WTC11 (cell line): ENCODE measurements around the gene FASN. TPM values are rescaled to one million over a fixed set of nuclear protein-coding genes. Genes with fewer than 3 reads are reported as not detected.

Source experiments
- ATAC-seq: fragments of 200-7000 bp; cut with Tn5 transposase; 2 replicates; pipeline ENCODE4 v1.10.0; 2021; ENCODE audit warnings: mild to moderate bottlenecking, moderate library complexity
- CTCF ChIA-PET: fragments of 300-600 bp; sonication (Branson Sonifier 250); formaldehyde crosslinking; loops from one replicate; lab custom pipeline; 2021; ENCODE audit warnings: antibody characterized with exemption; lab: Charles Lee
- POLR2A ChIA-PET: fragments of 350-600 bp; sonication (Branson Sonifier 250); formaldehyde crosslinking; loops from one replicate; lab custom pipeline; 2021; ENCODE audit warnings: antibody characterized with exemption; lab: Charles Lee
- DNase-seq: peaks from one replicate; pipeline ENCODE4 v3.0.0; 2021; ENCODE audit warnings: low spot score
- H3K27ac Mint-ChIP-seq: 2 replicates; pipeline ENCODE4 v1.8.0; 2021; ENCODE audit warnings: mixed read lengths
- H3K27me3 Mint-ChIP-seq: 2 replicates; pipeline ENCODE4 v1.8.0; 2021; ENCODE audit warnings: low read depth, mild to moderate bottlenecking, moderate library complexity, mixed read lengths
- H3K36me3 Mint-ChIP-seq: 2 replicates; pipeline ENCODE4 v1.8.0; 2021; ENCODE audit warnings: mixed read lengths
- H3K4me1 Mint-ChIP-seq: 2 replicates; pipeline ENCODE4 v1.8.0; 2022; ENCODE audit warnings: mixed read lengths
- H3K4me3 Mint-ChIP-seq: 2 replicates; pipeline ENCODE4 v1.8.0; 2021; ENCODE audit warnings: mild to moderate bottlenecking, moderate library complexity, mixed read lengths
- H3K9me3 Mint-ChIP-seq: 2 replicates; pipeline ENCODE4 v1.8.0; 2021; ENCODE audit warnings: mixed read lengths
- ATF1 ChIP-seq: sonication (generic); formaldehyde crosslinking; IDR thresholded peaks from 2 replicates; pipeline ENCODE4 v1.8.1; 2023; ENCODE audit warnings: mild to moderate bottlenecking, moderate library complexity, missing genetic modification reagents
- ATF6 ChIP-seq: sonication (generic); formaldehyde crosslinking; IDR thresholded peaks from 2 replicates; pipeline ENCODE4 v1.8.1; 2023; ENCODE audit warnings: mild to moderate bottlenecking, missing genetic modification reagents
- CREB1 ChIP-seq: sonication (generic); formaldehyde crosslinking; IDR thresholded peaks from 2 replicates; pipeline ENCODE4 v1.8.0; 2023; ENCODE audit warnings: mild to moderate bottlenecking, missing genetic modification reagents
- ELF4 ChIP-seq: sonication (generic); formaldehyde crosslinking; IDR thresholded peaks from 2 replicates; pipeline ENCODE4 v1.8.1; 2022; ENCODE audit warnings: low read depth, mild to moderate bottlenecking, moderate library complexity, missing genetic modification reagents
- ERG ChIP-seq: fragments of 250-450 bp; sonication (Bioruptor Pico); IDR thresholded peaks from 2 replicates; pipeline ENCODE4 v1.8.0; 2021; ENCODE audit warnings: mild to moderate bottlenecking
- GTF2I ChIP-seq: fragments of 250-450 bp; sonication (Bioruptor Pico); conservative IDR thresholded peaks from 2 replicates; pipeline ENCODE4 v1.4.0; 2021; ENCODE audit warnings: mild to moderate bottlenecking
- HMGA2 ChIP-seq: fragments of 250-450 bp; sonication (Bioruptor Pico); IDR thresholded peaks from 2 replicates; pipeline ENCODE4 v1.4.0; 2021; ENCODE audit warnings: mild to moderate bottlenecking, moderate library complexity
- IRF2 ChIP-seq: sonication (generic); formaldehyde crosslinking; IDR thresholded peaks from 2 replicates; pipeline ENCODE4 v1.8.0; 2022; ENCODE audit warnings: low read depth, missing genetic modification reagents, borderline replicate concordance
- JUN ChIP-seq: sonication (generic); formaldehyde crosslinking; IDR thresholded peaks from 2 replicates; pipeline ENCODE4 v1.8.0; 2023; ENCODE audit warnings: mild to moderate bottlenecking, missing genetic modification reagents
- MXD4 ChIP-seq: fragments of 250-450 bp; sonication (Bioruptor Pico); IDR thresholded peaks from 2 replicates; pipeline ENCODE4 v1.8.0; 2021; ENCODE audit warnings: mild to moderate bottlenecking, moderate library complexity, borderline replicate concordance
- NFATC4 ChIP-seq: fragments of 250-450 bp; sonication (Bioruptor Pico); IDR thresholded peaks from 2 replicates; pipeline ENCODE4 v1.9.0; 2021; ENCODE audit warnings: mild to moderate bottlenecking
- RELA ChIP-seq: sonication (generic); formaldehyde crosslinking; IDR thresholded peaks from 2 replicates; pipeline ENCODE4 v1.8.1; 2022; ENCODE audit warnings: missing genetic modification reagents, mild to moderate bottlenecking, borderline replicate concordance
- RORB ChIP-seq: fragments of 250-450 bp; sonication (Bioruptor Pico); IDR thresholded peaks from 2 replicates; pipeline ENCODE4 v1.9.0; 2021; ENCODE audit warnings: mild to moderate bottlenecking
- SOX15 ChIP-seq: fragments of 250-450 bp; sonication (Bioruptor Pico); IDR thresholded peaks from 2 replicates; pipeline ENCODE4 v1.9.0; 2021; ENCODE audit warnings: mild to moderate bottlenecking
- SP1 ChIP-seq: sonication (generic); formaldehyde crosslinking; conservative IDR thresholded peaks from 2 replicates; pipeline ENCODE4 v1.8.1; 2022; ENCODE audit warnings: missing genetic modification reagents
- TCF7 ChIP-seq: sonication (generic); formaldehyde crosslinking; IDR thresholded peaks from 2 replicates; pipeline ENCODE4 v1.8.0; 2022; ENCODE audit warnings: mild to moderate bottlenecking, low read depth, missing genetic modification reagents, moderate library complexity
- TEAD4 ChIP-seq: sonication (generic); formaldehyde crosslinking; IDR thresholded peaks from 2 replicates; pipeline ENCODE4 v1.8.0; 2022; ENCODE audit warnings: mild to moderate bottlenecking, missing genetic modification reagents
- USF2 ChIP-seq: sonication (generic); formaldehyde crosslinking; IDR thresholded peaks from 2 replicates; pipeline ENCODE4 v1.8.1; 2023; ENCODE audit warnings: mild to moderate bottlenecking, missing genetic modification reagents, moderate library complexity
- ZNF138 ChIP-seq: sonication (generic); formaldehyde crosslinking; conservative IDR thresholded peaks from 2 replicates; pipeline ENCODE4 v1.8.1; 2022; ENCODE audit warnings: mild to moderate bottlenecking, moderate library complexity, missing genetic modification reagents
- ZNF219 ChIP-seq: sonication (generic); formaldehyde crosslinking; IDR thresholded peaks from 2 replicates; pipeline ENCODE4 v1.8.0; 2023; ENCODE audit warnings: missing genetic modification reagents, mild to moderate bottlenecking, borderline replicate concordance
- ZNF232 ChIP-seq: sonication (generic); formaldehyde crosslinking; IDR thresholded peaks from 2 replicates; pipeline ENCODE4 v1.8.0; 2022; ENCODE audit warnings: mild to moderate bottlenecking, missing genetic modification reagents
- ZNF263 ChIP-seq: sonication (generic); formaldehyde crosslinking; IDR thresholded peaks from 2 replicates; pipeline ENCODE4 v1.8.1; 2022; ENCODE audit warnings: low read depth, mild to moderate bottlenecking, moderate library complexity, missing genetic modification reagents
- ZSCAN18 ChIP-seq: fragments of 250-450 bp; sonication (Bioruptor Pico); IDR thresholded peaks from 2 replicates; pipeline ENCODE4 v2.1.2; 2022; ENCODE audit warnings: mild to moderate bottlenecking, moderate library complexity
- total RNA-seq: library from RNA; stranded (reverse); gene quantifications from 3 replicates; pipeline ENCODE4 v1.2.3, GENCODE V29; 2021
- TF ChIP-seq, protein P1 (sequence below): sonication (generic); formaldehyde crosslinking; IDR thresholded peaks from 2 replicates; pipeline ENCODE4 v1.8.1; 2023; ENCODE audit warnings: mild to moderate bottlenecking, missing genetic modification reagents
- TF ChIP-seq, protein P2 (sequence below): sonication (generic); formaldehyde crosslinking; IDR thresholded peaks from 2 replicates; pipeline ENCODE4 v1.8.0; 2023; ENCODE audit warnings: missing genetic modification reagents
- TF ChIP-seq, protein P3 (sequence below): sonication (generic); formaldehyde crosslinking; IDR thresholded peaks from 2 replicates; pipeline ENCODE4 v1.8.1; 2023; ENCODE audit warnings: mild to moderate bottlenecking, missing genetic modification reagents, moderate library complexity
- TF ChIP-seq, protein P4 (sequence below): fragments of 250-450 bp; sonication (Bioruptor Pico); IDR thresholded peaks from 2 replicates; pipeline ENCODE4 v1.9.0; 2021; ENCODE audit warnings: moderate library complexity, mild to moderate bottlenecking, inconsistent platforms, borderline replicate concordance

FASN gene
- total RNA-seq, 1 experiment from 2014 or later = 742 TPM

GRCh38 chr17:82108038-82108437, 10.0 kb upstream of the FASN start:
- Mint-ChIP-seq H3K4me1 (peaks cover 33% of the 10 kb centered on the region), H3K27me3 (peaks cover 52% of the 10 kb centered on the region), H3K36me3 (no peaks in the 10 kb centered on the region), H3K9me3 (no peaks in the 10 kb centered on the region), H3K4me3 (no peak overlapping the region), H3K27ac (no peak overlapping the region)
- ATAC-seq = no peak
- ChIA-PET CTCF (interaction anchor here (2.2 to 2.4 kb wide), 2 partner anchors 46 to 70 kb away, joined by 16 to 25 read pairs; partner anchors contain the start of gene DCXR), POLR2A (no interaction called here)
- DNase-seq = no peak
- TF ChIP-seq TEAD4 (no peak), USF2 (no peak), IRF2 (CRISPR knock-in tag) (no peak), RORB (CRISPR knock-in tag) (no peak), ZNF138 (CRISPR knock-in tag) (no peak), CREB1 (CRISPR knock-in tag) (no peak), RELA (CRISPR knock-in tag) (no peak), GTF2I (CRISPR knock-in tag) (no peak), ZNF232 (no peak), MXD4 (no peak), ZSCAN18 (no peak), SOX15 (CRISPR knock-in tag) (no peak)
- TF ChIP-seq, protein P1, sequence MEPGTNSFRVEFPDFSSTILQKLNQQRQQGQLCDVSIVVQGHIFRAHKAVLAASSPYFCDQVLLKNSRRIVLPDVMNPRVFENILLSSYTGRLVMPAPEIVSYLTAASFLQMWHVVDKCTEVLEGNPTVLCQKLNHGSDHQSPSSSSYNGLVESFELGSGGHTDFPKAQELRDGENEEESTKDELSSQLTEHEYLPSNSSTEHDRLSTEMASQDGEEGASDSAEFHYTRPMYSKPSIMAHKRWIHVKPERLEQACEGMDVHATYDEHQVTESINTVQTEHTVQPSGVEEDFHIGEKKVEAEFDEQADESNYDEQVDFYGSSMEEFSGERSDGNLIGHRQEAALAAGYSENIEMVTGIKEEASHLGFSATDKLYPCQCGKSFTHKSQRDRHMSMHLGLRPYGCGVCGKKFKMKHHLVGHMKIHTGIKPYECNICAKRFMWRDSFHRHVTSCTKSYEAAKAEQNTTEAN (CRISPR knock-in tag) = no peak
- TF ChIP-seq, protein P2, sequence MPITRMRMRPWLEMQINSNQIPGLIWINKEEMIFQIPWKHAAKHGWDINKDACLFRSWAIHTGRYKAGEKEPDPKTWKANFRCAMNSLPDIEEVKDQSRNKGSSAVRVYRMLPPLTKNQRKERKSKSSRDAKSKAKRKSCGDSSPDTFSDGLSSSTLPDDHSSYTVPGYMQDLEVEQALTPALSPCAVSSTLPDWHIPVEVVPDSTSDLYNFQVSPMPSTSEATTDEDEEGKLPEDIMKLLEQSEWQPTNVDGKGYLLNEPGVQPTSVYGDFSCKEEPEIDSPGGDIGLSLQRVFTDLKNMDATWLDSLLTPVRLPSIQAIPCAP (CRISPR knock-in tag) = no peak
- TF ChIP-seq, protein P3, sequence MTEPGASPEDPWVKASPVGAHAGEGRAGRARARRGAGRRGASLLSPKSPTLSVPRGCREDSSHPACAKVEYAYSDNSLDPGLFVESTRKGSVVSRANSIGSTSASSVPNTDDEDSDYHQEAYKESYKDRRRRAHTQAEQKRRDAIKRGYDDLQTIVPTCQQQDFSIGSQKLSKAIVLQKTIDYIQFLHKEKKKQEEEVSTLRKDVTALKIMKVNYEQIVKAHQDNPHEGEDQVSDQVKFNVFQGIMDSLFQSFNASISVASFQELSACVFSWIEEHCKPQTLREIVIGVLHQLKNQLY = no peak

DNA sequence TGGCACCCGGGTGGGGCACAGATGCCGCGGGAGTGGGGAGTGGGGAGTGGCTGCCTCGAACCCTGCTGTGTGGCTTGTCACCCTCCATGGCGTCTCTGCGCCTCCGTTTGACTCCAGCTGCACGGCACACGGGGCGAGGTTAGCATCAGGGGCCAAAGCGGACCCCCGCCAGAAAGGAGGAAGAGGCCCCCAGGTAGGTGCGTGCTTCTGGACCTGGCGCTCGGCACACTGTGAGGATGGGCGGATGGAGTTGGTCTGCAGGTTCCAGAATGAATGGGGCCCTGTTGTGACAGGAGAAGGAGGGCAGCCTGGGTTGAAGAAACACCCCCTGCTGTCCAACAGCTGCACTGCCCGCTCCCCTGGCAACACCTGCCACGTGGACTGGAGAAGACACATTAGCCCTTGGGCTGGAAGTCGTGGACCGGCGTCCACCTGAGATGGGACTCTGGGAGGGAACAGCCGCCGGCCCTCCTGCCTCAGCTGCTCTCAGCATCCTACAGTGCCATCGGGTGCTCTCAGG, 9.4 kb upstream of the FASN start:
- no peak for DNase-seq
- TF ChIP-seq ATF1 (CRISPR knock-in tag) = no peak
- no peak for TF ChIP-seq USF2
- TF ChIP-seq ELF4 (CRISPR knock-in tag) = no peak
- TF ChIP-seq, protein P4, sequence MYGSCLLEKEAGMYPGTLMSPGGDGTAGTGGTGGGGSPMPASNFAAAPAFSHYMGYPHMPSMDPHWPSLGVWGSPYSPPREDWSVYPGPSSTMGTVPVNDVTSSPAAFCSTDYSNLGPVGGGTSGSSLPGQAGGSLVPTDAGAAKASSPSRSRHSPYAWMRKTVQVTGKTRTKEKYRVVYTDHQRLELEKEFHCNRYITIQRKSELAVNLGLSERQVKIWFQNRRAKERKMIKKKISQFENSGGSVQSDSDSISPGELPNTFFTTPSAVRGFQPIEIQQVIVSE (CRISPR knock-in tag) = no peak
- TF ChIP-seq NFATC4 (CRISPR knock-in tag) = no peak
- TF ChIP-seq HMGA2 (CRISPR knock-in tag) = no peak
- no peak for TF ChIP-seq TCF7 (CRISPR knock-in tag)
- no peak for TF ChIP-seq ERG (CRISPR knock-in tag)
- TF ChIP-seq SP1 = no peak
- TF ChIP-seq JUN (CRISPR knock-in tag) = no peak
- TF ChIP-seq ATF6 (CRISPR knock-in tag) = no peak
- no peak for TF ChIP-seq ZNF263 (CRISPR knock-in tag)
- TF ChIP-seq RELA (CRISPR knock-in tag) = no peak
- no peak for TF ChIP-seq ZNF219 (CRISPR knock-in tag)

More for the DNA sequence above, 9.4 kb upstream of the FASN start:
- ChIA-PET POLR2A (interaction anchor here (0.5 kb wide), 1 partner anchor 736 kb away, joined by 4 read pairs; no protein-coding TSS in a partner anchor), CTCF (interaction anchor here (2.2 to 2.4 kb wide), 2 partner anchors 47 to 69 kb away, joined by 16 to 25 read pairs; partner anchors contain the start of gene DCXR)
- H3K4me3 Mint-ChIP-seq = no peak overlapping the region
- peaks cover 45% of the 10 kb centered on the region for H3K27me3 Mint-ChIP-seq
- H3K27ac Mint-ChIP-seq = no peak overlapping the region
- H3K9me3 Mint-ChIP-seq = no peaks in the 10 kb centered on the region
- H3K4me1 Mint-ChIP-seq = peaks cover 38% of the 10 kb centered on the region
- ATAC-seq = no peak
- H3K36me3 Mint-ChIP-seq = no peaks in the 10 kb centered on the region
